Measurements from ENCODE around the gene ST6GAL1.

ST6GAL1 gene

DNA sequence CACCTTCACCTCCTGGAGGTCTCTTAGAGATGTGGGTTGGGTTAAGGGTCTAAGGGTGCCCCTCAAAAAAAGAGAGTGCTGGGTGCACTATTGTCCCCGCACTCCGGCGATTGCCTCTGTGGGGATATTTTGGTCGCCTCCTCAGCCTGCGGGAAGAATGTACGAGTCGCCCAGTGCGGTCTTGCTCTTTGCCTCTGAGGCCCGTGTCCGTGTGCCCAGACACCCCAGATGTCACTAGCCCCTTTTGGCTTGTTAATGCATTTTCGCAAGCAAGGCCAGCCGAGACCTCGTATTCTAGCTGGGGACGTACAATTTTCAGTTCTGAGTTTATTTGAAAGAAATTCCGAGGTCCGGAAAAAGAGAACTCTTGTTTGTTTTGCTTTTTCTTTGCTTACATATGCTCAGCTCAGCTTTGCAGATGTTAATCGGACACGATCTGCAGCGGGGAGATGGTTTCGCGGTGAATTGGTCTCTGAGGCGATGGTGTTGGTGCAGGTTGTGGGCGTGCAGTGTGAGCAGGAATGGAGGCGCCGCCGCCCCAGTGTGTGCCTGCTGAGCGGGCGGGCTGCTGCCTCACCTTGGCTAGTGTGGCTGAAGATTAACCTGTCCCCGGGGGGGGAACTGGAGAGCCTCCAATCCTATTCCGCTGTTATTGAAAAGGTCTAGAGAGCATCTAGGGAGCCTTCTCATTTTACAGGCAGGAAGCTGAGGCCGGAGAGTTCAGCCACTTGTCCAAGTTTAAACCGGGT, 1.4 kb downstream of the ST6GAL1 start:
- TF ChIP-seq POLR2AphosphoS5 (IDR thresholded peaks at IDR 0.05; ENCODE audit: low read depth, low read length) (no peak), FOXP2 (optimal IDR thresholded peaks at IDR 0.05; ENCODE audit: borderline replicate concordance, extremely low read depth, extremely low read length, insufficient read depth) (no peak), TAF1 (IDR thresholded peaks at IDR 0.05; ENCODE audit: borderline replicate concordance, insufficient read depth, low read length) (no peak), SIN3A (IDR thresholded peaks at IDR 0.05; ENCODE audit: borderline replicate concordance, insufficient read depth, low read length) (no peak)
- TF ChIP-seq, protein P1, sequence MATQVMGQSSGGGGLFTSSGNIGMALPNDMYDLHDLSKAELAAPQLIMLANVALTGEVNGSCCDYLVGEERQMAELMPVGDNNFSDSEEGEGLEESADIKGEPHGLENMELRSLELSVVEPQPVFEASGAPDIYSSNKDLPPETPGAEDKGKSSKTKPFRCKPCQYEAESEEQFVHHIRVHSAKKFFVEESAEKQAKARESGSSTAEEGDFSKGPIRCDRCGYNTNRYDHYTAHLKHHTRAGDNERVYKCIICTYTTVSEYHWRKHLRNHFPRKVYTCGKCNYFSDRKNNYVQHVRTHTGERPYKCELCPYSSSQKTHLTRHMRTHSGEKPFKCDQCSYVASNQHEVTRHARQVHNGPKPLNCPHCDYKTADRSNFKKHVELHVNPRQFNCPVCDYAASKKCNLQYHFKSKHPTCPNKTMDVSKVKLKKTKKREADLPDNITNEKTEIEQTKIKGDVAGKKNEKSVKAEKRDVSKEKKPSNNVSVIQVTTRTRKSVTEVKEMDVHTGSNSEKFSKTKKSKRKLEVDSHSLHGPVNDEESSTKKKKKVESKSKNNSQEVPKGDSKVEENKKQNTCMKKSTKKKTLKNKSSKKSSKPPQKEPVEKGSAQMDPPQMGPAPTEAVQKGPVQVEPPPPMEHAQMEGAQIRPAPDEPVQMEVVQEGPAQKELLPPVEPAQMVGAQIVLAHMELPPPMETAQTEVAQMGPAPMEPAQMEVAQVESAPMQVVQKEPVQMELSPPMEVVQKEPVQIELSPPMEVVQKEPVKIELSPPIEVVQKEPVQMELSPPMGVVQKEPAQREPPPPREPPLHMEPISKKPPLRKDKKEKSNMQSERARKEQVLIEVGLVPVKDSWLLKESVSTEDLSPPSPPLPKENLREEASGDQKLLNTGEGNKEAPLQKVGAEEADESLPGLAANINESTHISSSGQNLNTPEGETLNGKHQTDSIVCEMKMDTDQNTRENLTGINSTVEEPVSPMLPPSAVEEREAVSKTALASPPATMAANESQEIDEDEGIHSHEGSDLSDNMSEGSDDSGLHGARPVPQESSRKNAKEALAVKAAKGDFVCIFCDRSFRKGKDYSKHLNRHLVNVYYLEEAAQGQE (IDR thresholded peaks at IDR 0.05; ENCODE audit: insufficient read depth in 1 of 2, low read depth in 2 of 2, low read length in 2 of 2) = no peak

DNA sequence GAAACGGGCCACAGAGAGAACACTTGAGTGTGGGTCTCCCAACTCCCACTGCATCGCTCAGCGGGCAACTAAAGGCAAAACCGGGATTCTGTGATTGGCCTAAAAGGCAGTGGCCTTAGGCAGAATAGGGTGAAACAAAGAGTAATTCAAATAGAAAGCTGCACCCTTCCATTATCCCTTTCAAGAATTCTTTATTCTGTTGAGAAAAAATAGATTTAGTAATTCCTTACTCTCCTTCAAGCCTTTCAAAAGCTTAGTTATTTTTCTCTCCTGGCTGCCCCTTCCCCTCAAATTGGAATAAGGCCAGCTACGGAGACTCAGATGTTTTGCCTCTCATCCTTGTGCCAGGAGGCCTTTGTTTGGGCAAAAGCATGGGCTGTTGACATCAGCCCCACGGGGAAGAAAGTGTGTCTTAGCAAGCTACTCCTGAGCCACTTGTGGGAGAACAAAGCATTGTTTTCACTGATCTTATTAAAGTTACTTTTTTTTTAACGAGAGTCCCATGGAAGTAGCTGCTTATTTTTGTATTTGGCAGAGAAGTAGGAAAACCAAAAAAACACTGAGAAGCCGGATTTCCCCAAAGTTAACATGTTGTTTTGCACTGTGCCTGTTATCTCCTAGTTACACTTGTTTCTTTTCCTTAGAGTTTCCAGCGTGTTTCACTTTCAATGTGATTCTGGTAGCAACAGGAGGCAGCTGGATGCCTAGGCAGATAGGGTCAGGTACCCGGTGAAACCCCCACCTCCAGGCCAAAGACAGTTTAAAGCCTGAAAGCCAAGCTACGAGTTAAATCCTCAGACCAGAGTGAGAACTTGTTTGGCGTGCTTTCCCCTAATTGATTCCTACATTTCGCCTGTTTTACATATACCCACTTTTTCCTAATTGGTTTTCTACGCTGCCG, 2.2 kb downstream of the ST6GAL1 start:
- TF ChIP-seq, protein P1 (IDR thresholded peaks at IDR 0.05; ENCODE audit: insufficient read depth in 1 of 2, low read depth in 2 of 2, low read length in 2 of 2) = no peak
- TF ChIP-seq FOXP2 (optimal IDR thresholded peaks at IDR 0.05; ENCODE audit: borderline replicate concordance, extremely low read depth, extremely low read length, insufficient read depth) (no peak), POLR2AphosphoS5 (IDR thresholded peaks at IDR 0.05; ENCODE audit: low read depth, low read length) (no peak), SIN3A (IDR thresholded peaks at IDR 0.05; ENCODE audit: borderline replicate concordance, insufficient read depth, low read length) (no peak), TAF1 (IDR thresholded peaks at IDR 0.05; ENCODE audit: borderline replicate concordance, insufficient read depth, low read length) (no peak)

DNA sequence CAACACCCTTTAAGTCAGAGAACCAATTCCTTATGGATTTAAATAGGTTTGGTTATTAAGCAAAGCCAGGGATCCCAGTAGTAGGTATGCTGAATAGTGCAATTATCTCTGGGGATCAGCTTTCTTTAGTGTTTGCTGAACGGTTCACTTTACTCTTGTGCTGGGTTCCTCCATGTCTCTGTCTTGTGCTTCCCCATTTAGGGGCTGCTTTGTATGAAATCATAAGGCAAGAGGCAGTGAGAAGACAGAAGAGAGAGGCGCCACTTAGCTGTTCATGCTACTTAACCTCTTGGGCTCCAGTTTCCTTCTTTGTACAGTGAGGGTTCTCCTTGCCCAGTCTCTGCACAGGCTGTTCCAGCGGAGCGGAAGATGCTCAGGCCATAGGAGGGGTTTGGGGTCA, 3.5 kb downstream of the ST6GAL1 start:
- TF ChIP-seq TAF1 (IDR thresholded peaks at IDR 0.05; ENCODE audit: borderline replicate concordance, insufficient read depth, low read length) (no peak), POLR2AphosphoS5 (IDR thresholded peaks at IDR 0.05; ENCODE audit: low read depth, low read length) (no peak)

DNA sequence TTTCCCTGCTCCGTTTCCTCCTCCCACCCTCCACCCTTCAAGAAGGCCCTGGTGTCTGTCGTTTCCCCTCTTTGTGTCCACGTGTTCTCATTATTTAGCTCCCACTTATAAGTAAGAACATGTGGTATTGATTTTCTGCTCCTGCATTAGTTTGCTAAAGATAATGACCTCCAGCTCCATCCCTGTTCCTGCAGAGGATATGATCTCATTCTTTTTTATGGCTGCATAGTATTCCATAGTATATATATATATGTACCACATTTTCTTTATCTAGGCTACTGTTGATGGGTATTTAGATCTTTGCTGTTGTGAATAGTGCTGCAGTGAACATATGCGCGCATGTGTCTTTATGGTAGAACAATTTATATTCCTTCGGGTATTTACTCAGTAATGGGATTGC, 4.8 kb downstream of the ST6GAL1 start:
- TF ChIP-seq SIN3A (IDR thresholded peaks at IDR 0.05; ENCODE audit: borderline replicate concordance, insufficient read depth, low read length) (no peak), TAF1 (IDR thresholded peaks at IDR 0.05; ENCODE audit: borderline replicate concordance, insufficient read depth, low read length) (no peak), POLR2AphosphoS5 (IDR thresholded peaks at IDR 0.05; ENCODE audit: low read depth, low read length) (no peak), FOXP2 (optimal IDR thresholded peaks at IDR 0.05; ENCODE audit: borderline replicate concordance, extremely low read depth, extremely low read length, insufficient read depth) (no peak)
- TF ChIP-seq, protein P1 (IDR thresholded peaks at IDR 0.05; ENCODE audit: insufficient read depth in 1 of 2, low read depth in 2 of 2, low read length in 2 of 2) = no peak

DNA sequence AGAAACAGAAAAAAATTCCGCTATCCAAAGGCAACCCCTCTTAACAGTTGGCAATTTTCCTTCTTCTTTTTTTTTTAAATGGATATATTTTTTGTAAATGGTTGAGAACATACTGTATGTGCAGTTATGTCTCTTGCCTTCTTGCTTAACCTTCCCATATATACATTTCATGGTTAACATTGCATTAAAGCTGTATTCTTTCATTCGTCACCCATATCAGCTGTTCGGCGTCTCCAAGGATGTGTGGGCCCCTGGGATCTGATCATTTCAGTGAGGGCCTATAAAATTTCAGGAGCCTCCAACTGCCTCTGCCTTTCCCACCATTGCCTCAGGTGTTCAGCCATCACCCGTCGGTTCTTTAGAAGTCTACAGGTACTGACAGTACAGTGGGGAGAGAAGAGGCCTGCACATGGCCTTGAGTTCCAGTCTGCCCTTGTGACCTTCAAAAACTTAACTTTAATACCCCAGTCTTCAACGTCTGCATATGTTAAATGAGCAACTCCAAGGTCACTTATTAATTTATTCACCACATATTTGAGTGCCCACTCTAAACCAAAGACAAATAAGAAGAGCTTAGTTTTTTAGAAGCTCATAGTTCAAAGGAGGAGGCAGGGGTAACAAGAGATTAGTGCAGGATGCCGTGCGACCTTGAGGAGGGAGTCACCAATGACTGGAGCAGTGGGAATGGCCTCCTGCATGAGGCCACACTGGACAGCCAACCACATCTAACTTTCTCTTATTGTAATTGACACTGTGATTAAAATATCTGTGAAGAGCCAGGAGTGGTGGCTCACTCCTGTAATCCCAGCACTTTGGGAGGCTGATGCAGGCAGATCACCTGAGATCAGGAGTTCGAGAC, 6.9 kb downstream of the ST6GAL1 start:
- TF ChIP-seq FOXP2 (optimal IDR thresholded peaks at IDR 0.05; ENCODE audit: borderline replicate concordance, extremely low read depth, extremely low read length, insufficient read depth) = no peak
- TF ChIP-seq, protein P1 (IDR thresholded peaks at IDR 0.05; ENCODE audit: insufficient read depth in 1 of 2, low read depth in 2 of 2, low read length in 2 of 2) = no peak
- TF ChIP-seq TAF1 (IDR thresholded peaks at IDR 0.05; ENCODE audit: borderline replicate concordance, insufficient read depth, low read length) = no peak
- TF ChIP-seq POLR2AphosphoS5 (IDR thresholded peaks at IDR 0.05; ENCODE audit: low read depth, low read length) = no peak
- TF ChIP-seq SIN3A (IDR thresholded peaks at IDR 0.05; ENCODE audit: borderline replicate concordance, insufficient read depth, low read length) = no peak

Measured in PFSK-1 (cell line).